Peyer's patch (tissue), 4 donors: ENCODE measurements around the gene LAMP5. TPM values are rescaled to one million over a fixed set of nuclear protein-coding genes. Genes with fewer than 3 reads are reported as not detected.

ENCODE experiments used
- DNase-seq, 3 donors: peaks; one replicate each; pipeline ENCODE4 v3.0.0-alpha.2; 2017 to 2019
- H3K27ac ChIP-seq, 4 donors: fragments of 200-600 bp; sonication (generic); one replicate each; pipeline ENCODE4 v1.5.1; 2016 to 2019
- H3K27me3 ChIP-seq, 2 donors: fragments of 200-600 bp; sonication (generic); one replicate each; pipeline ENCODE4 v1.5.1; 2019
- H3K36me3 ChIP-seq, 3 donors: fragments of 200-600 bp; sonication (generic); one replicate each; pipeline ENCODE4 v1.5.1; 2016 to 2019
- H3K4me1 ChIP-seq, 4 donors: fragments of 200-600 bp; sonication (generic); one replicate each; pipeline ENCODE4 v1.5.1; 2016 to 2019
- H3K4me3 ChIP-seq, 4 donors: fragments of 200-600 bp; sonication (generic); 1 replicate in 3 of 4; 2 replicates in 1 of 4; pipeline ENCODE4 v1.5.1; 2016 to 2019; ENCODE audit warnings: mild to moderate bottlenecking in 1 of 4
- H3K9me3 ChIP-seq, 4 donors: fragments of 200-600 bp; sonication (generic); one replicate each; pipeline ENCODE4 v1.5.1; 2016 to 2019; ENCODE audit warnings: mild to moderate bottlenecking in 1 of 4
- CTCF ChIP-seq, 6 experiments: fragments of 450-650 bp in 4 of 6; fragments of 200-600 bp in 2 of 6; sonication (generic) in 1 of 6; IDR thresholded peaks; one replicate each; pipeline ENCODE4 v1.5.1; 2017 to 2019; ENCODE audit warnings: antibody characterized with exemption in 6 of 6, mild to moderate bottlenecking in 3 of 6, moderate library complexity in 1 of 6
- POLR2A ChIP-seq, 2 donors: fragments of 450-650 bp; IDR thresholded peaks; one replicate each; pipeline ENCODE4 v1.5.1; 2017; ENCODE audit warnings: antibody characterized with exemption in 2 of 2, mild to moderate bottlenecking in 2 of 2, moderate library complexity in 2 of 2
- total RNA-seq, 4 donors: library from RNA; depleted of rRNA; stranded (reverse); fragments of >200 nt; gene quantifications; one replicate each; pipeline ENCODE4 v1.1.0, GENCODE V29; 2016

LAMP5 gene
- not detected for total RNA-seq

GRCh38 chr20:9514461-9515213 lies at the start of gene LAMP5:
Gene LAMP5, plus strand, starts transcription at chr20:9514590. Its CDS starts 263 bp downstream, at chr20:9514853.
- Histone ChIP-seq H3K36me3 (no peaks in the 10 kb centered on the region), H3K9me3 (no peaks in the 10 kb centered on the region), H3K4me1 (peaks cover 0 to 8% (median 0%) of the 10 kb centered on the region in 4 donors), H3K4me3 (no peak within 1 kb of the TSS), H3K27me3 (peaks cover 0 to 15% of the 10 kb centered on the region in 2 donors), H3K27ac (no peak within 1 kb of the TSS)
- TF ChIP-seq CTCF (IDR thresholded peaks at IDR 0.05) (no peak), POLR2A (IDR thresholded peaks at IDR 0.05) (no peak)
- DNase-seq: no peak

- no peak for DNase-seq
- no peak overlapping the region for H3K27ac ChIP-seq
- H3K4me1 ChIP-seq: no peaks in the 10 kb centered on the region
- no peaks in the 10 kb centered on the region for H3K9me3 ChIP-seq
- H3K4me3 ChIP-seq: no peak overlapping the region
- TF ChIP-seq POLR2A (IDR thresholded peaks at IDR 0.05): no peak
- TF ChIP-seq CTCF (IDR thresholded peaks at IDR 0.05): peak in 2 of 6 experiments; percentile 11 to 27
- H3K36me3 ChIP-seq: no peaks in the 10 kb centered on the region
- no peaks in the 10 kb centered on the region for H3K27me3 ChIP-seq
Observed at GRCh38 chr20:9467995-9468394, 46.4 kb upstream of the LAMP5 start.

GRCh38 chr20:9474835-9475415 lies 39.5 kb upstream of the LAMP5 start:
- Histone ChIP-seq H3K4me3 (no peak overlapping the region), H3K27ac (no peak overlapping the region), H3K27me3 (no peaks in the 10 kb centered on the region), H3K36me3 (no peaks in the 10 kb centered on the region), H3K4me1 (no peaks in the 10 kb centered on the region), H3K9me3 (no peaks in the 10 kb centered on the region)
- TF ChIP-seq POLR2A (IDR thresholded peaks at IDR 0.05) (no peak), CTCF (IDR thresholded peaks at IDR 0.05) (no peak)
- DNase-seq: no peak

GRCh38 chr20:9475456-9475855 lies 38.9 kb upstream of the LAMP5 start:
- no peak for DNase-seq
- no peak overlapping the region for H3K4me3 ChIP-seq
- no peaks in the 10 kb centered on the region for H3K36me3 ChIP-seq
- H3K9me3 ChIP-seq: no peaks in the 10 kb centered on the region
- no peak for TF ChIP-seq POLR2A (IDR thresholded peaks at IDR 0.05)
- no peak for TF ChIP-seq CTCF (IDR thresholded peaks at IDR 0.05)
- no peak overlapping the region for H3K27ac ChIP-seq
- H3K4me1 ChIP-seq: no peaks in the 10 kb centered on the region
- no peaks in the 10 kb centered on the region for H3K27me3 ChIP-seq

- no peaks in the 10 kb centered on the region for H3K4me1 ChIP-seq
- no peak overlapping the region for H3K27ac ChIP-seq
- DNase-seq: no peak
- no peaks in the 10 kb centered on the region for H3K27me3 ChIP-seq
- H3K36me3 ChIP-seq: no peaks in the 10 kb centered on the region
- TF ChIP-seq CTCF (IDR thresholded peaks at IDR 0.05) (no peak), POLR2A (IDR thresholded peaks at IDR 0.05) (no peak)
- no peaks in the 10 kb centered on the region for H3K9me3 ChIP-seq
- no peak overlapping the region for H3K4me3 ChIP-seq
Observed at GRCh38 chr20:9476174-9476573, 38.2 kb upstream of the LAMP5 start.
